SU-DHL-6 (cell line): ENCODE measurements around the gene ATRIP.

Source experiments
- CTCF ChIP-seq: fragments of 200-600 bp; sonication (generic); IDR thresholded peaks from one replicate; pipeline ENCODE4 v1.5.1; 2017; ENCODE audit warnings: antibody characterized with exemption, mild to moderate bottlenecking, low read length, moderate library complexity; ENCODE audit not compliant: insufficient read depth, poor library complexity, severe bottlenecking
- EZH2phosphoT487 ChIP-seq: fragments of 200-600 bp; sonication (generic), shearing (Covaris generic); conservative IDR thresholded peaks from 2 replicates; pipeline ENCODE4 v1.6.1; 2018; ENCODE audit warnings: mild to moderate bottlenecking, antibody characterized with exemption, low read length, moderate library complexity, mixed read lengths

GRCh38 chr3:48411041-48411588 lies 35.4 kb upstream of the ATRIP start:
- TF ChIP-seq CTCF (no peak), EZH2phosphoT487 (no peak)
